MCF 10A (cell line): ENCODE data around the gene VARS2. TPM values are rescaled to one million over a fixed set of nuclear protein-coding genes. Genes with fewer than 3 reads are reported as not detected.

Source experiments
- BruUV-seq: library from RNA; stranded (reverse); fragments of 400-500 nt; replicated peaks from 2 replicates; lab custom pipeline; 2021; lab: Mats Ljungman, UMichigan
- CTCF ChIA-PET: fragments of 300-600 bp; sonication (Branson Sonifier 250); formaldehyde crosslinking; extraction: SDS; loops from one replicate; lab custom pipeline; 2021; ENCODE audit warnings: antibody characterized with exemption, inconsistent platforms; lab: Yijun Ruan, JAX
- POLR2A ChIA-PET: fragments of 300-600, 350-650 bp; sonication (Branson Sonifier 250); formaldehyde crosslinking; extraction: SDS; loops from one replicate; lab custom pipeline; 2020; ENCODE audit warnings: antibody characterized with exemption, inconsistent platforms; lab: Yijun Ruan, JAX
- DNase-seq: peaks from one replicate; pipeline ENCODE4 v3.0.0-alpha.2; 2018; ENCODE audit not compliant: unreplicated experiment
- H3K27ac Mint-ChIP-seq: one replicate; pipeline ENCODE4 v1.8.0; 2022; ENCODE audit warnings: mild to moderate bottlenecking, low read depth, mixed read lengths; ENCODE audit not compliant: unreplicated experiment
- H3K27me3 Mint-ChIP-seq: one replicate; pipeline ENCODE4 v1.8.0; 2022; ENCODE audit warnings: mixed read lengths; ENCODE audit not compliant: insufficient read depth, unreplicated experiment
- H3K36me3 Mint-ChIP-seq: one replicate; pipeline ENCODE4 v1.8.0; 2022; ENCODE audit warnings: mild to moderate bottlenecking, moderate library complexity, mixed read lengths; ENCODE audit not compliant: insufficient read depth, unreplicated experiment
- H3K4me1 Mint-ChIP-seq: one replicate; pipeline ENCODE4 v1.8.0; 2022; ENCODE audit warnings: mixed read lengths; ENCODE audit not compliant: insufficient read depth, unreplicated experiment
- H3K4me3 Mint-ChIP-seq: one replicate; pipeline ENCODE4 v1.8.0; 2022; ENCODE audit warnings: mild to moderate bottlenecking, moderate library complexity, mixed read lengths; ENCODE audit not compliant: unreplicated experiment
- H3K9me3 Mint-ChIP-seq: one replicate; pipeline ENCODE4 v1.8.0; 2022; ENCODE audit warnings: mixed read lengths; ENCODE audit not compliant: unreplicated experiment
- intact Hi-C: fragments of 100-400 bp; cut with micrococcal nuclease; formaldehyde crosslinking; loops from 2 replicates; pipeline ENCODE4 v1.14.1; 2022
- total RNA-seq: library from RNA; stranded (reverse); gene quantifications from 2 replicates; pipeline ENCODE4 v1.2.3, GENCODE V29; 2022
- TF ChIP-seq, protein P1 (sequence below): fragments of 200-600 bp; IDR thresholded peaks from one replicate; pipeline ENCODE4 v1.8.0; 2022; ENCODE audit warnings: antibody characterized with exemption, mild to moderate bottlenecking; ENCODE audit not compliant: unreplicated experiment

VARS2 gene
- total RNA-seq, 1 experiment from 2014 or later, result 52.7 TPM

DNA sequence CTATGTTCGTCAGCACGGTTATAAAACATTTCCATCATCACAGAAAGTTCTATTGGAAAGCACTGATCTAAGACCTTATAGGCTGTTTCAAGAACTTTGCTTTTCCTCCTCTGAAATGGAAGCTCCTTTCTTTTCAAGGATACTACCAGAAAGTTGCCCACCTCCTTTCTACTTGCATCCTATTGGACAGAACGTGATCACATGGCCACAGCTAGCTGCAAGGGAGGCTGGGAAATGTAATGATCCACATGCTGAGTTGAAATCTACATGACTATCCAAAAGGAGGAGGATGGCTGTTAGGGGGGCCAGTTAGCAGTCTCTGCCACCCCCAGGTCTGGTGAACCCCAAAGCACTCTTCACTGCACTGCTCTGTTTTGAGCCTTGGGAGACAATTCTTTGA, 14.6 kb downstream of the VARS2 start:
- H3K4me1 Mint-ChIP-seq, result peaks cover 34% of the 10 kb centered on the region
- H3K27me3 Mint-ChIP-seq, result no peaks in the 10 kb centered on the region
- H3K27ac Mint-ChIP-seq, result peak overlapping the region; percentile 8
- peaks cover 10% of the 10 kb centered on the region for H3K36me3 Mint-ChIP-seq
- ChIA-PET CTCF (interaction anchor here (1.3 to 21.4 kb wide), 3 partner anchors 14 to 195 kb away, joined by 3 to 749 read pairs (median 71); partner anchors contain the start of gene VARS2), POLR2A (interaction anchor here (1.0 kb wide), 1 partner anchor 20 kb away, joined by 3 read pairs; the partner anchor contains the start of gene GTF2H4)
- intact Hi-C loops, result no loop called here
- TF ChIP-seq, protein P1, sequence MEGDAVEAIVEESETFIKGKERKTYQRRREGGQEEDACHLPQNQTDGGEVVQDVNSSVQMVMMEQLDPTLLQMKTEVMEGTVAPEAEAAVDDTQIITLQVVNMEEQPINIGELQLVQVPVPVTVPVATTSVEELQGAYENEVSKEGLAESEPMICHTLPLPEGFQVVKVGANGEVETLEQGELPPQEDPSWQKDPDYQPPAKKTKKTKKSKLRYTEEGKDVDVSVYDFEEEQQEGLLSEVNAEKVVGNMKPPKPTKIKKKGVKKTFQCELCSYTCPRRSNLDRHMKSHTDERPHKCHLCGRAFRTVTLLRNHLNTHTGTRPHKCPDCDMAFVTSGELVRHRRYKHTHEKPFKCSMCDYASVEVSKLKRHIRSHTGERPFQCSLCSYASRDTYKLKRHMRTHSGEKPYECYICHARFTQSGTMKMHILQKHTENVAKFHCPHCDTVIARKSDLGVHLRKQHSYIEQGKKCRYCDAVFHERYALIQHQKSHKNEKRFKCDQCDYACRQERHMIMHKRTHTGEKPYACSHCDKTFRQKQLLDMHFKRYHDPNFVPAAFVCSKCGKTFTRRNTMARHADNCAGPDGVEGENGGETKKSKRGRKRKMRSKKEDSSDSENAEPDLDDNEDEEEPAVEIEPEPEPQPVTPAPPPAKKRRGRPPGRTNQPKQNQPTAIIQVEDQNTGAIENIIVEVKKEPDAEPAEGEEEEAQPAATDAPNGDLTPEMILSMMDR, result no peak
- no peak overlapping the region for H3K4me3 Mint-ChIP-seq
- no TSS peak for BruUV-seq
- DNase-seq, result no peak
- no peaks in the 10 kb centered on the region for H3K9me3 Mint-ChIP-seq

DNA sequence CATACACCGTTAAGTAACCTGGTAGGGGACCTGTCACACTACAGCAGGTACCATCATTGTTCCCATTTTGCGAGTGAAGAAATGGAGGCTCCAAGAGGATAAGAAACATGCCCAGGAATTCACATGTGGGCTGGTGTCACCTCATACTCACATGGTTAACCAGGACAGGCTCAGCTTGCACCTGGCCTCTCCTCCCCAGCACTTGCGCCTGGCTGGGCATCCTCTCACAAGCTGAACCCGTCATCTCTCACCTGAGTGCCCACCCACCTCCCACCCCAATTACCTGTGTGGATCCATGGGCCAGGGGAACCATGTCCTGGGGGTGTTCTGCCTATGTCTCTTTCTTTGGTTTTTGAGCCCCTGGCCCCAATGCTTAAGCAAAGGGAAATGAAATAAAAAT, 16.5 kb downstream of the VARS2 start:
- Mint-ChIP-seq H3K4me1 (peaks cover 45% of the 10 kb centered on the region), H3K36me3 (peaks cover 10% of the 10 kb centered on the region), H3K4me3 (no peak overlapping the region), H3K27ac (peak overlapping the region; percentile 70), H3K9me3 (no peaks in the 10 kb centered on the region), H3K27me3 (no peaks in the 10 kb centered on the region)
- ChIA-PET POLR2A (interaction anchor here (0.9 kb wide), 1 partner anchor 15 kb away, joined by 3 read pairs; no protein-coding TSS in a partner anchor), CTCF (interaction anchor here (0.9 to 21.4 kb wide), 4 partner anchors 15 to 147 kb away, joined by 5 to 749 read pairs (median 38); partner anchors contain the start of gene VARS2)
- BruUV-seq, result no TSS peak
- TF ChIP-seq, protein P1, result no peak
- DNase-seq, result no peak
- intact Hi-C loops, result no loop called here

DNA sequence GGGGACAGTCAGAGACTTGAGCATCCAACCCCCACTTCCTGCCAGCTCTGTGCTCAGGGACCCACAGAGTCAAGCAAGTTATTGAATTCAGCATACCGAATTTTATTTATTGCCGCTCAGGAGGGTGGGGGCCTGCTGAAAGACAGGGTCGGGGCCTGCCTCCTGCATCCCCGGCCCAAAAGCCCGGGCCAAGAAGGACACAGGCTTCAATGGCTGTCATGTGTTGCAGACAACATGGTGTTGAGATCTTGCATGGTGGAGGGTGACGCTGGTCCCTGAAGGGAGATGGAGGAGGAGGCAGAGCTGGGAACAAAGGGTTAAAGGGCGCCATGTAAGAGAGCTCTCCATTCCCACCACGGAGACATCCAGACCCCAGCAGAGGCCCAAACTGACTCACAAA, 17.2 kb downstream of the VARS2 start:
- Mint-ChIP-seq H3K27me3 (no peaks in the 10 kb centered on the region), H3K36me3 (peaks cover 6% of the 10 kb centered on the region), H3K4me1 (peaks cover 48% of the 10 kb centered on the region), H3K27ac (peak overlapping the region; percentile 83), H3K9me3 (no peaks in the 10 kb centered on the region), H3K4me3 (no peak overlapping the region)
- TF ChIP-seq, protein P1, result no peak
- ChIA-PET CTCF (interaction anchor here (2.0 to 21.4 kb wide), 3 partner anchors 14 to 147 kb away, joined by 6 to 749 read pairs (median 71); partner anchors contain the start of gene VARS2), POLR2A (interaction anchor here (0.9 kb wide), 1 partner anchor 16 kb away, joined by 3 read pairs; no protein-coding TSS in a partner anchor)
- intact Hi-C loops, result no loop called here
- DNase-seq, result no peak
- BruUV-seq, result no TSS peak

- Mint-ChIP-seq H3K4me3 (no peak within 1 kb of the TSS), H3K4me1 (peaks cover 44% of the 10 kb centered on the region), H3K27ac (peak within 1 kb of the TSS; percentile 83), H3K9me3 (no peaks in the 10 kb centered on the region), H3K36me3 (no peaks in the 10 kb centered on the region), H3K27me3 (no peaks in the 10 kb centered on the region)
- ChIA-PET CTCF (interaction anchor here (0.5 to 21.4 kb wide), 4 partner anchors 13 to 174 kb away, joined by 3 to 749 read pairs (median 38); partner anchors contain the start of gene VARS2), POLR2A (no interaction called here)
- no peak for DNase-seq
- intact Hi-C loops, result no loop called here
- TF ChIP-seq, protein P1, result no peak
- BruUV-seq, result no TSS peak
Observed at GRCh38 chr6:30931969-30932645, 18.1 kb downstream of the VARS2 start, which contains the start of gene SFTA2. Gene SFTA2 (minus strand): TSS chr6:30932170. CDS start chr6:30932096, 74 bp downstream.
